ENCODE data around the gene SPIRE1. TPM values are rescaled to one million over a fixed set of nuclear protein-coding genes. Genes with fewer than 3 reads are reported as not detected.

SPIRE1 gene
- total RNA-seq, 1 donor from 2014 or later: 20.7 TPM

GRCh38 chr18:12518326-12518725 is 139.6 kb downstream of the SPIRE1 start:
- DNase-seq (ENCODE audit: low read depth): no peak
- no peak overlapping the region for H3K4me3 ChIP-seq (ENCODE audit: low read depth, low read length)
- TF ChIP-seq CTCF (conservative IDR thresholded peaks at IDR 0.05; ENCODE audit: low read depth, low read length): no peak

- no peak for DNase-seq (ENCODE audit: low read depth)
- no peak for TF ChIP-seq CTCF (conservative IDR thresholded peaks at IDR 0.05; ENCODE audit: low read depth, low read length)
- no peak overlapping the region for H3K4me3 ChIP-seq (ENCODE audit: low read depth, low read length)
These were observed 140.6 kb downstream of the SPIRE1 start for GRCh38 chr18:12517142-12517825.

- no peak for DNase-seq (ENCODE audit: low read depth)
- no peak overlapping the region for H3K4me3 ChIP-seq (ENCODE audit: low read depth, low read length)
- TF ChIP-seq CTCF (conservative IDR thresholded peaks at IDR 0.05; ENCODE audit: low read depth, low read length): no peak
These were observed 141.8 kb downstream of the SPIRE1 start for GRCh38 chr18:12516049-12516630.

DNA sequence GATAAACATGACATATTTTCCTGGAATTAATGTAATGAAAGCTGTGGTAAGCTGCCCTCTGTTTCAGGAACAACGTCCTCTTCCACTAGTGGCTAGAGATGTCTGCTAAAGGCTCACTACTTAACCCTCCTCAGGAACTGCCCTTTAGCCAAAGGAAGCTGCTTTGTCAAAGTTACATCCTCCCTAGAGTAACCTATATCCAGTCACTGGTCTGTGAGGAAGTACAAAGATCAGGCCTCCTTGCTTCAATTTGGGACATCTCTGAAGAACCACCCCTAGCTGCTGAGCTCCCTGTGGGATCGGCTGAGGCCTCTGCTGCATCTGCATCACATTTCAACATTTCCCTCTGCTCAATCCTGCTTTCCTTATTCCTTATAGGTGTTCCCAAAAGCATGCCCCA is 142.4 kb downstream of the SPIRE1 start:
- no peak overlapping the region for H3K4me3 ChIP-seq (ENCODE audit: low read depth, low read length)
- no peak for DNase-seq (ENCODE audit: low read depth)
- no peak for TF ChIP-seq CTCF (conservative IDR thresholded peaks at IDR 0.05; ENCODE audit: low read depth, low read length)

DNA sequence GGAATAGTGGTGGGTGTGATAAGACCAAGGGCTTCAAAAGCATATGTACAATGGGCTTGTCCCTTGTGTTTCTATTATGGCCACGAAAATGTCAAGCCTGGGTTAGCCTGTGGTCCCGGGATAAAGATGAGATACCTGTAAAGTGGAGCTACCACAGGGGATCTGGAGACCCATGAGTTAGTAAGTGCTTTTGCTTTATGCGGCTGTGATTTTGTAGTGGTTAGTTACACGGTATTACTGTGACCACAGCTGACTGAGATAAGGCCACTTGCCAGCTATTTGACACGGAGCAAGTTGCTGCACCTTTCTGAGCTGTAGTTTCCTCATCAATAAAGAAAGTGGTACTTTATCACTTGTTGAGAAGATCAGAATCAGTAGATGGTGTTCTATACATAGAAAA is 150.9 kb downstream of the SPIRE1 start:
- no peak overlapping the region for H3K4me3 ChIP-seq (ENCODE audit: low read depth, low read length)
- TF ChIP-seq CTCF (conservative IDR thresholded peaks at IDR 0.05; ENCODE audit: low read depth, low read length): no peak
- DNase-seq (ENCODE audit: low read depth): no peak

DNA sequence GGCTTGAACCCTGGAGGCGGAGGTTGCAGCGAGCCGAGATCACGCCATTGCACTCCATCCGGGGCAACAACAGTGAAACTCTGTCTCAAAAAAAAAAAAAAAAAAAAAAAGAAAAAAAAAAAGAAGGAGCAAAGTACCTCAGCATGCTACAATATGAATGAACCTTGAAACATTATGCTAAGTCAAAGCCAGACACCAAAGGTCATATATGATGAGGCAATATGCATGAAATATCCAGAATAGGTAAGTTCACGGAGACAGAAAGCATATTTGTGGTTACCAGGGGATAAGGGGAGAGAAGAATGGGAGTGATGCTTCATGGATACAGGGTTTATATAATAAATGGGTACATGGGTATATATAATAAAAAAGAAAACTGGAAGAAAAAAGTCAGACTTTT is 156.9 kb downstream of the SPIRE1 start:
- H3K4me3 ChIP-seq (ENCODE audit: low read depth, low read length): no peak overlapping the region
- no peak for TF ChIP-seq CTCF (conservative IDR thresholded peaks at IDR 0.05; ENCODE audit: low read depth, low read length)
- no peak for DNase-seq (ENCODE audit: low read depth)

DNA sequence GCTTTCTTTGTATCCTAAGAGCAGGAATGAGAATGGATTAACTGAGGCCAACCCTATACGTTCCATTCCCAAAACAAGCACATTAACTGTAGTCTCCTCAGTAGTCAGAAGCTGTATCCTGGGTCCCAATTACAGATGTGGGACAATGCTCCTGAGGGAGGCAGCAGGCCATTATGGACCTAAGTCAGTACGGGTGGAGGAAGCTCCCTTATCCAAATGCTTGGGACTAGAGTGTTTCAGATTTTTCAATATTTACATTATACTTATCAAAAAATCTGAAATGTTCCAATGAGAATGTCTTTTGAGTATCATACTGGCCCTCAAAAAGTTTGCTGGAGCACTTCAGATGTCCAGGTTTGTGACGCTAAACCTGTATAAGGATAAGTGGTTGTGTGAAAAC is 160.1 kb downstream of the SPIRE1 start:
- DNase-seq (ENCODE audit: low read depth): no peak
- TF ChIP-seq CTCF (conservative IDR thresholded peaks at IDR 0.05; ENCODE audit: low read depth, low read length): no peak
- no peak overlapping the region for H3K4me3 ChIP-seq (ENCODE audit: low read depth, low read length)

All from epithelial cell of proximal tubule (primary cell).